Activated T-cell treated with anti-CD3 and anti-CD28 coated beads, Interleukin-2, amount 50 U/mL, for 4 hours (primary cell): Measurements from ENCODE around the gene KIAA0232. TPM values are rescaled to one million over a fixed set of nuclear protein-coding genes. Genes with fewer than 3 reads are reported as not detected.
"Not testable (repeated sequence)": the region's sequence is repeated elsewhere in the genome, so short reads cannot be mapped to it uniquely, and the experiment has no call there.

Experiments used
- ATAC-seq, 2 donors: fragments of 200-7000 bp; cut with Tn5 transposase; one replicate each; pipeline ENCODE4 v1.10.0; 2021
- DNase-seq: peaks from one replicate; pipeline ENCODE4 v3.0.0-alpha.2; 2020
- H3K27me3 Mint-ChIP-seq: one replicate; pipeline ENCODE4 v1.8.0; 2021; ENCODE audit warnings: low read depth, mixed read lengths
- H3K36me3 Mint-ChIP-seq: one replicate; pipeline ENCODE4 v1.8.0; 2022; ENCODE audit warnings: mixed read lengths; ENCODE audit not compliant: insufficient read depth
- H3K4me1 Mint-ChIP-seq: one replicate; pipeline ENCODE4 v1.8.0; 2021; ENCODE audit warnings: low read depth, mixed read lengths
- H3K4me3 Mint-ChIP-seq: one replicate; pipeline ENCODE4 v1.8.0; 2021; ENCODE audit warnings: mild to moderate bottlenecking, moderate library complexity, mixed read lengths
- H3K9me3 Mint-ChIP-seq: one replicate; pipeline ENCODE4 v1.8.0; 2021; ENCODE audit warnings: mixed read lengths
- total RNA-seq, 3 donors: library from RNA; stranded (reverse); gene quantifications; one replicate each; pipeline ENCODE4 v1.2.1, GENCODE V29; 2021

KIAA0232 gene
- total RNA-seq, 3 donors from 2014 or later: 14.5 to 20.0 (median 18.9) TPM

GRCh38 chr4:6797368-6797767 is 14.8 kb downstream of the KIAA0232 start:
- not testable (repeated sequence) for H3K4me3 Mint-ChIP-seq, ATAC-seq, H3K27me3 Mint-ChIP-seq, H3K9me3 Mint-ChIP-seq, DNase-seq
- H3K4me1 Mint-ChIP-seq: peaks cover 44% of the 10 kb centered on the region
- peaks cover 18% of the 10 kb centered on the region for H3K36me3 Mint-ChIP-seq

DNA sequence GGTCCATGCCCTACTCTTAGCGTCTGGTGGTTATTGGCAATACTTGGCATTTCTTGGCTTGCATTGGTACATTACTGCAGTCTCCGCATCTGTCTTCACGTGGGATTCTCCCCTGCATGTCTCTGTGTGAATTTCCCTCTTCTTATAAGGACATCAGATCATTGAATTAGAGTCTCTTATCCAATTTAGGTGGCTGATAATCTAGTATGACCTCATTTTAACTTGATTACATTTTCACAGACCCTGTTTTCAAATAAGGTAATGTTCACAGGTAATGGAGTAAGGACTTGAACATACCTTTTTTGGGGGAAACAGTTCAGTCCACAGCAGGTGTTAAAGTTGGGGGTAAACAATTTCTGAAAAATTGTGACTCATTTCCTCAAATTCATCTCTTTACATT is 16.6 kb downstream of the KIAA0232 start:
- Mint-ChIP-seq H3K4me1 (peaks cover 37% of the 10 kb centered on the region), H3K36me3 (peaks cover 21% of the 10 kb centered on the region), H3K27me3 (no peaks in the 10 kb centered on the region), H3K4me3 (no peak overlapping the region), H3K9me3 (no peaks in the 10 kb centered on the region)
- DNase-seq: no peak
- no peak for ATAC-seq

GRCh38 chr4:6802025-6802424 is 19.5 kb downstream of the KIAA0232 start:
- peaks cover 29% of the 10 kb centered on the region for H3K4me1 Mint-ChIP-seq
- ATAC-seq: no peak

DNA sequence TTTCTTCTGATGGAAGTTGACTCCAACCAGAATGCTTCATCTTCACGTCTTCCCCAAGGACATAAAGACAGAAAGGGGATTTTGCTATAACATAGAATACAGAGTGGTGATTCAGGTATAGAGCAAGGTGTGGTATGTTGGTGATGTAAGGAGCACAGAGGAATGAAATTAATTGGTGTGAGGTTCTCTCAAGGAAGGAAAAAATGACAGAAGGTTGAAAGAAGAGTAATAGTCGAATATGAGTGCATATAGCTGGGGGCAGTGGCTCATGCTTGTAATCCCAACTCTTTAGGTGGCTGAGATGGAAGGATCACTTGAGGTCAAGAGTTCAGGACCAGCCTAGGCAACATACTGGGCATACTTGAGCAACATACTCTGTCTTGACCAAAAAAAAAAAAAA is 20.1 kb downstream of the KIAA0232 start:
- Mint-ChIP-seq H3K27me3 (no peaks in the 10 kb centered on the region), H3K4me3 (no peak overlapping the region), H3K9me3 (no peaks in the 10 kb centered on the region), H3K4me1 (peaks cover 29% of the 10 kb centered on the region), H3K36me3 (peaks cover 12% of the 10 kb centered on the region)
- ATAC-seq: no peak
- no peak for DNase-seq

More at GRCh38 chr4:6802025-6802424, 19.5 kb downstream of the KIAA0232 start:
- peaks cover 12% of the 10 kb centered on the region for H3K36me3 Mint-ChIP-seq
- H3K9me3 Mint-ChIP-seq: no peaks in the 10 kb centered on the region
- H3K4me3 Mint-ChIP-seq: no peak overlapping the region
- no peak for DNase-seq
- no peaks in the 10 kb centered on the region for H3K27me3 Mint-ChIP-seq

GRCh38 chr4:6803246-6803645 is 20.7 kb downstream of the KIAA0232 start:
- H3K27me3 Mint-ChIP-seq: no peaks in the 10 kb centered on the region
- peaks cover 29% of the 10 kb centered on the region for H3K4me1 Mint-ChIP-seq
- ATAC-seq: no peak
- no peak overlapping the region for H3K4me3 Mint-ChIP-seq
- H3K36me3 Mint-ChIP-seq: peaks cover 12% of the 10 kb centered on the region
- no peak for DNase-seq
- H3K9me3 Mint-ChIP-seq: no peaks in the 10 kb centered on the region

DNA sequence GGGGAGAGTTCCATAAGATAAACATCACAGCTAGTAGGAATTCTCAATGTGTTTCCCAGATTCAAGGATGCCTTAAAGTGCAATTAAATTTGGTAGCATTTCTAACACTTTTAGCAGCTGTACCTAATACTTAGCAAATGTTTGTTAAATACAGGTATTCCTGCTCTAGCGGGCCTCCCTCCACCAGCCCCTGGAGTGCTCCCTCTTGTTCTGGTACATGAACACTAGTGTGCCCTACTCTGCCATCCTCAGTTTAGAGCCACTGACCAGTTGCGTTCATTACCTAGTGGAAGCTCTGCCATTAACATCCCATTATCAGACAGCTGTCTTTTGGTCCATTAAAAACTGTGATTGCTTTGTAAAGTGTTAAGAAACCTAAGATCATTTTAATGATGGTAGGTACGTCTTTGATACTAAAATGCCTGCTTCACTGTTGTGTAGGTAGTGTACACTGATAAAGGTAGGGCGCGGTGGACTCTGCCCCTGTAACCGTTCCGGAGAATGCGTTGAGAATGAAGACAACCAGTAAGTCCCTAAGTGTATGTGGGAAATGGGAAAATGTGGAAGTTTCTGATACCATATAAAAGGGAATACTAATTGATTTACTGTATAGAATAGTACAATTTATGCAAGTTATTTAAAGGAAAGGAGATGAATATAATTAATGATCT is 21.7 kb downstream of the KIAA0232 start:
- no peaks in the 10 kb centered on the region for H3K27me3 Mint-ChIP-seq

GRCh38 chr4:6806924-6807626 is 24.5 kb downstream of the KIAA0232 start:
- no peak for DNase-seq
- H3K36me3 Mint-ChIP-seq: peaks cover 17% of the 10 kb centered on the region
- H3K4me3 Mint-ChIP-seq: no peak overlapping the region
- no peaks in the 10 kb centered on the region for H3K9me3 Mint-ChIP-seq
- no peaks in the 10 kb centered on the region for H3K27me3 Mint-ChIP-seq
- H3K4me1 Mint-ChIP-seq: peaks cover 22% of the 10 kb centered on the region
- no peak for ATAC-seq

More for the DNA sequence above, 21.7 kb downstream of the KIAA0232 start:
- no peak for DNase-seq
- Mint-ChIP-seq H3K4me3 (no peak overlapping the region), H3K4me1 (peaks cover 23% of the 10 kb centered on the region), H3K36me3 (peaks cover 9% of the 10 kb centered on the region), H3K9me3 (no peaks in the 10 kb centered on the region)
- no peak for ATAC-seq

DNA sequence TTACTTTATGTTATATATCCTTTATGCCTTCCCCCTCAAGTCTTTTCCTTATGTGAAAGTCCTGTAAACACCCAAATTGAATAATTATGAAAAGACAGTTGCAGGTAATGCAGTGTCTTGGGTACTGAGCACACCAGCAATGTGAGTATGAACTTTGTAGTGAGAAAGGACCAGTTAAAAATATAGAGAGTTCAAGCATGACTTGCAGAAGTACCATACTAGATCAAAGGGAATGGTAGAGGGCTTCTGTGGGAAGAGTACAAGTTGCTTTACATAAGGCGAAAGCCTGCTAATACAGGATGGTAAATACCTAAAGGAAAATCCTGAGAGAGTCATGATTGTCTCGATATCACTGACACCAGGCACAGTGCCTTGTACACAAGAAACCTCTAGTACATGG is 25.7 kb downstream of the KIAA0232 start:
- no peak for DNase-seq
- Mint-ChIP-seq H3K4me3 (no peak overlapping the region), H3K4me1 (peaks cover 18% of the 10 kb centered on the region), H3K9me3 (no peaks in the 10 kb centered on the region), H3K27me3 (no peaks in the 10 kb centered on the region), H3K36me3 (peaks cover 13% of the 10 kb centered on the region)
- no peak for ATAC-seq

GRCh38 chr4:6811165-6811564 is 28.6 kb downstream of the KIAA0232 start:
- no peaks in the 10 kb centered on the region for H3K9me3 Mint-ChIP-seq
- DNase-seq (no peak), ATAC-seq (no peak)
- H3K36me3 Mint-ChIP-seq: peaks cover 15% of the 10 kb centered on the region
- peaks cover 13% of the 10 kb centered on the region for H3K4me1 Mint-ChIP-seq
- no peaks in the 10 kb centered on the region for H3K27me3 Mint-ChIP-seq
- H3K4me3 Mint-ChIP-seq: no peak overlapping the region

DNA sequence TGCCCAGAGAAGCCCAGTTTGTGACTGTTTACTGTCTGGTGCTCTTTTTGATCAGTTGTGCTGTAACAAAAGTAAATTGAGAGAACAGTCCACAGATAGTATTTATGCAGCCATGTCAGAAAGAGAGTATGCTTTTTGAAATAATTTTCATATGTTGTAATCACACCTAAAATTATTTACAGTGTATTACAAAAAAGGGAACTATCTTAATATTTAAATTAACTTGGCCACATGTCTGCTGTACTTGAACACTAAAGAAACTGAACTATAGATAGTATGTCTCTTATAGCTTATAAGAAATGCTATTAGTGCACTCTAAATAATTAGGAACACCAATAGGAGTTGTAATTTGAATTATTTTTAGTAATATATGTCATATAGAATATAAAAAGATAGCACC is 30.2 kb downstream of the KIAA0232 start:
- Mint-ChIP-seq H3K36me3 (peaks cover 21% of the 10 kb centered on the region), H3K4me3 (no peak overlapping the region), H3K4me1 (peaks cover 16% of the 10 kb centered on the region), H3K9me3 (no peaks in the 10 kb centered on the region), H3K27me3 (no peaks in the 10 kb centered on the region)
- ATAC-seq: no peak
- no peak for DNase-seq

GRCh38 chr4:6813725-6814124 is 31.2 kb downstream of the KIAA0232 start:
- Mint-ChIP-seq H3K4me1 (peaks cover 16% of the 10 kb centered on the region), H3K36me3 (peaks cover 26% of the 10 kb centered on the region), H3K9me3 (peaks cover 3% of the 10 kb centered on the region), H3K27me3 (no peaks in the 10 kb centered on the region), H3K4me3 (no peak overlapping the region)
- ATAC-seq: no peak
- DNase-seq: no peak

DNA sequence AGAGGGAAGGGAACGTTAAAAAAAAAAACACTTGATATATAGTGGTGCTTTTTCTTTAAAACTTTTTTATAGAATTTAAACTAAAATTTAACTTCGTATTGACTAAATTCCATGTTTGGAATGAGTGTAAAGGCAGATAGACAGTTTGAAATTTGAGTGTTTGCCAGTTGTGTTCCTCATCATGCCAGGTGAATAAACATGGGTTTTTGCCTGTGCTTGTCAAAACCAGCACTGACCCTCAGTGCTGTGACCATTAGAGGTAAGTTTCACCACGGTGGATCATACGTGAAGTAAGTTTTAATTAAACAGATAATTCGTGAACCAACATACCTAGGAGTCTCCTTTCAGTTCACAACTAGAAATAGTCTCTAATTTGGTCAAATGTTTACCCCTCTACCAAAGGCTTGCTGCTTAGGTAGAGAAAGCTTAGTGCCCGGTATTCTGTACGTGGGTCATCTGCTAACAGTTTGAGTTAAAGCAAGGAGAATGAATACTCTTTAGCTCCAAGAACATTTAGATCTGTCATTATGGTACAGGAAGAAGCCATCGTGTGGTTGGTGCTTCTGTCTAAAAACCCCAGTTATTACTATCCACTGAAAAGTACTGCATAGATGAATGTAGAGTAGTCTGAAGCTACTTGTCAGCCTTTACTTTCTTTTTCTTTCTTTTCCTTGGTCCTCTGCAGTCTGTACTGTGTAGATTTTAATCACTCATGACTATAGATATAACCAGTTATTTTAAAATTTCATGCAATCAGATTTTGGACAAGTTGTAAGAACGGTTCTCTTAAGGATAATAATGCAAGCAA is 32.7 kb downstream of the KIAA0232 start:
- ATAC-seq: no peak
- Mint-ChIP-seq H3K4me3 (no peak overlapping the region), H3K27me3 (no peaks in the 10 kb centered on the region), H3K4me1 (peaks cover 19% of the 10 kb centered on the region), H3K36me3 (peaks cover 26% of the 10 kb centered on the region), H3K9me3 (peaks cover 12% of the 10 kb centered on the region)
- no peak for DNase-seq

DNA sequence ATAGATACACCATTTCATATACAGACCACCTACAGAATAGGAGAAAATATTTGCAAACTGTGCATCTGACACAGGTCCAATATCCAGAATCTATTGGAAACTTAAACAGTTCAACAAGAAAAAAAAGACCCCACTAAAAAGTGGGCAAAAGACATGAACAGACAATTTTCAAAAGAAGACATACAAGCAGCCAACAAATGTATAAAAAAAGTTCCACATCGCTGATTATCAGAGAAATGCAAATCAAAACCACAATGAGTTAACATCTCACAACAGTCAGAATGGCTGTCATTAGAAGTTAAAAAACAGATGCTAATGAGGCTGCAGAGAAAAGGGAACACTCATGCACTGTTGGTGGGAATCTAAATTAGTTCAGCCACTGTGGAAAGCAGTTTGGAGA is 36.8 kb downstream of the KIAA0232 start:
- DNase-seq (no peak), ATAC-seq (no peak)
- H3K36me3 Mint-ChIP-seq: peaks cover 25% of the 10 kb centered on the region
- no peak overlapping the region for H3K4me3 Mint-ChIP-seq
- H3K4me1 Mint-ChIP-seq: peaks cover 14% of the 10 kb centered on the region
- no peaks in the 10 kb centered on the region for H3K27me3 Mint-ChIP-seq
- peaks cover 24% of the 10 kb centered on the region for H3K9me3 Mint-ChIP-seq

DNA sequence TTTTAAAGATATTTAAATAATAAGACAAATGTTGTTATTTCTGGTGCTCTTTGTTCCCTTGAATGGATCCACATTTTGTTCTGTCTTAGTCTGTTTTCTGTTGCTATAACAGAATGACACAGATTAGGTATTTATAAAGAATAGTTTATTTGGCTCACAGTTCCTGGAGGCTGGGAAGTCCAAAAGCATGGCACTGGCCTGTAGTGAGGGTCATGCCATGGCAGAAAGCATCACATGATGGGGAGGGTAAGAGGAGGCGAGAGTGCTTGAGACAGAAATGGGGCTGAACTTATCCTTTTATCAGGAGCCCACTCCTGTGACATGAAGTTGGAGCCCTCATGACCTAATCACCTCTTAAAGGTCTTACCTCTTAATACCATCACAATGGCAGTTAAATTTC is 38.2 kb downstream of the KIAA0232 start:
- peaks cover 24% of the 10 kb centered on the region for H3K9me3 Mint-ChIP-seq
- peaks cover 32% of the 10 kb centered on the region for H3K36me3 Mint-ChIP-seq
- no peak for ATAC-seq
- peaks cover 9% of the 10 kb centered on the region for H3K4me1 Mint-ChIP-seq
- DNase-seq: no peak
- no peaks in the 10 kb centered on the region for H3K27me3 Mint-ChIP-seq
- H3K4me3 Mint-ChIP-seq: no peak overlapping the region
